OCI-LY1 (cell line): Measurements from ENCODE around the gene MINDY4.

Experiments used
- EZH2 ChIP-seq: fragments of 200-600 bp; sonication (generic), shearing (Covaris generic); IDR thresholded peaks from 2 replicates; pipeline ENCODE4 v1.8.0; 2017; ENCODE audit warnings: borderline replicate concordance, mixed run types, mild to moderate bottlenecking, antibody characterized with exemption, low read length, moderate library complexity, mixed read lengths
- TF ChIP-seq, protein P1 (sequence below): fragments of 200-600 bp; sonication (generic), shearing (Covaris generic); IDR thresholded peaks from 2 replicates; pipeline ENCODE4 v1.5.1; 2017; ENCODE audit warnings: mild to moderate bottlenecking, antibody characterized with exemption, low read length, moderate library complexity, mixed read lengths

- TF ChIP-seq, protein P1, sequence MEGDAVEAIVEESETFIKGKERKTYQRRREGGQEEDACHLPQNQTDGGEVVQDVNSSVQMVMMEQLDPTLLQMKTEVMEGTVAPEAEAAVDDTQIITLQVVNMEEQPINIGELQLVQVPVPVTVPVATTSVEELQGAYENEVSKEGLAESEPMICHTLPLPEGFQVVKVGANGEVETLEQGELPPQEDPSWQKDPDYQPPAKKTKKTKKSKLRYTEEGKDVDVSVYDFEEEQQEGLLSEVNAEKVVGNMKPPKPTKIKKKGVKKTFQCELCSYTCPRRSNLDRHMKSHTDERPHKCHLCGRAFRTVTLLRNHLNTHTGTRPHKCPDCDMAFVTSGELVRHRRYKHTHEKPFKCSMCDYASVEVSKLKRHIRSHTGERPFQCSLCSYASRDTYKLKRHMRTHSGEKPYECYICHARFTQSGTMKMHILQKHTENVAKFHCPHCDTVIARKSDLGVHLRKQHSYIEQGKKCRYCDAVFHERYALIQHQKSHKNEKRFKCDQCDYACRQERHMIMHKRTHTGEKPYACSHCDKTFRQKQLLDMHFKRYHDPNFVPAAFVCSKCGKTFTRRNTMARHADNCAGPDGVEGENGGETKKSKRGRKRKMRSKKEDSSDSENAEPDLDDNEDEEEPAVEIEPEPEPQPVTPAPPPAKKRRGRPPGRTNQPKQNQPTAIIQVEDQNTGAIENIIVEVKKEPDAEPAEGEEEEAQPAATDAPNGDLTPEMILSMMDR, result no peak
- no peak for TF ChIP-seq EZH2
Observed at GRCh38 chr7:30924624-30925023, 153.4 kb downstream of the MINDY4 start.
